Pancreas (tissue), 10 donors: Measurements from ENCODE around the gene GRIPAP1. TPM values are rescaled to one million over a fixed set of nuclear protein-coding genes. Genes with fewer than 3 reads are reported as not detected.

ENCODE experiments used
- ATAC-seq, 4 donors: fragments of 200-7000 bp; cut with Tn5 transposase; one replicate each; pipeline versions ENCODE4 v1.8.0 to v1.9.1; 2020; ENCODE audit warnings: mild to moderate bottlenecking in 4 of 4, moderate library complexity in 4 of 4
- DNase-seq, 6 donors: peaks; one replicate each; pipeline ENCODE4 v3.0.0-alpha.2; 2020
- FAIRE-seq: peaks from 2 replicates; lab custom pipeline; 2012; peaks lifted over from hg19 to GRCh38; lab: Jason Lieb, UNC
- H3K27ac ChIP-seq, 4 donors: fragments of 200-600 bp; sonication (generic); 1 replicate in 3 of 4; 2 replicates in 1 of 4; pipeline versions ENCODE4 v1.5.0 to v1.8.0; 2020
- H3K27me3 ChIP-seq, 4 donors: fragments of 200-600 bp; one replicate each; pipeline ENCODE4 v1.8.0; 2021
- H3K36me3 ChIP-seq, 3 donors: fragments of 200-600 bp; sonication (generic) in 1 of 3; one replicate each; pipeline versions ENCODE4 v1.5.0 to v1.8.0; 2020 to 2021
- H3K4me1 ChIP-seq, 3 donors: fragments of 200-600 bp; one replicate each; pipeline ENCODE4 v1.8.0; 2021
- H3K4me3 ChIP-seq, 4 donors: fragments of 200-600 bp; sonication (generic) in 2 of 4; one replicate each; pipeline versions ENCODE4 v1.5.0 to v1.8.0; 2020 to 2021
- H3K9me3 ChIP-seq, 4 donors: fragments of 200-600 bp; one replicate each; pipeline ENCODE4 v1.8.0; 2021
- WGBS, 2 donors: extraction: QIAGEN DNeasy Blood & Tissue Kit; methylation state at CpG; one replicate each; pipeline ENCODE4 v1.1.7; 2013; 5-methylcytosine and 5-hydroxymethylcytosine counted together
- intact Hi-C, 3 donors: fragments of 100-400 bp; cut with DNase I; formaldehyde crosslinking; loops; one replicate each; pipeline versions ENCODE4 v1.11.1 to v1.14.2; 2022
- polyA plus RNA-seq, 2 donors: library from polyadenylated mRNA; stranded (reverse); fragments of 200-250 nt; gene quantifications; one replicate each; pipeline ENCODE4 v1.2.3, GENCODE V29; 2013
- total RNA-seq, 6 donors: library from RNA; stranded (reverse); fragmentation: NEBNext Ultra II Directional in 4 of 6; extraction: Animal tissue kit (Norgen Biotek cat#: 25700) in 4 of 6; gene quantifications; one replicate each; pipeline versions ENCODE4 v1.2.1 to v1.2.4, GENCODE V29; 2021 to 2023
- TF ChIP-seq, protein P1 (sequence below), 4 donors: fragments of 200-600 bp; sonication (generic) in 3 of 4; IDR thresholded peaks; one replicate each; pipeline versions ENCODE4 v1.5.0 to v1.8.0; 2021; ENCODE audit warnings: antibody characterized with exemption in 4 of 4
- donor health status: healthy with polysubstance abuse.
- donor health status: DM: no; HTN: no; CAD: no; lungs with moderate emphysema.
- donor health status: DM: no; HTN: no; CAD: no.
- donor health status: control.
- donor health status: control.
- donor health status: Bipolar disorder and iron deficiency.
- donor health status: DM: yes; HTN: yes; CAD: no.
- donor health status: DM: no; HTN: no; CAD: no.
- donor health status: DM: no; HTN: no; CAD: no.
- donor health status: DM: yes; HTN: yes; CAD: no.

GRIPAP1 gene
- total and polyA plus RNA-seq, 8 donors, result 12.5 to 32.7 (median 18.4) TPM

DNA sequence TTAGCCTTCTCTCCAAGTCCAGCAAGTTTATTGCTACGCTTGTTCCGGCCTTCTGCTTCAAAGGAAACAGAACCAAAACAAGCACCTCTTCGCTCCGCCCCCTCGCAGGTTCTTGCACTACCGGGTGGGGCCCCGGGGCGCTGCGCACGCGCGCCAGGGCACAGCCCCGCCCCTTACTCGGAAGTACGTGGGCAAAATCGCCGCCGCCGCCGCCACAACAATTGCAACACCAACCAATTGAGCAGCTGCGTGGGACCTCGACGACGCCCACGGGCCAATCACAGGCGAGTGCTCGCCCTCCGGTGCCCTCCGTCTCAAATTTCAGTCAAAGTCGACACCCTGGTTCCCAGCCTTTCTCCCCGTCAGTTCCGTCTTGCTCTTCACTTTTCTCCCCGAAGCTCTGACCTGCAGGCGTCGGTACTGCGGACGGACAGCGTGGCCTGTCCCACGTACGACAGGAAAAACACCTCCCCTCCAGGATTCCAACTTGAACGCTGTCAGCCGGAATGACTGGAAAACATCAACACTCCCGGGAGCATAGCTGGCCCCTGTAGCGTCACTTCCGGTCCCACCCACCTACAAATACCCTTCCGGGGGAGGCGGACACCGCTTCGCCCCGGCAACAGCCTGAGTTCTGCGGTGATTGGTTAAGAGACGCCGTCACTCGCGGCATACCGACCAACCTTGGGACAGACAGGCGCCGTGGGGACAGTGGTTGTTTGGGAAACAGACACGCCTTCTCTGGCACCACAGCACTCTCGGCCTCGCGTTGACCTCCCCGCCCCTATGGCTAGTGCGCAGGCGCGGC, 44.0 kb downstream of the GRIPAP1 start:
- H3K4me1 ChIP-seq, result peaks cover 0 to 4% (median 0%) of the 10 kb centered on the region in 3 donors
- peak overlapping the region; percentile 28 to 60 (median 50) for H3K4me3 ChIP-seq
- intact Hi-C loops, result no loop called here
- TF ChIP-seq, protein P1, sequence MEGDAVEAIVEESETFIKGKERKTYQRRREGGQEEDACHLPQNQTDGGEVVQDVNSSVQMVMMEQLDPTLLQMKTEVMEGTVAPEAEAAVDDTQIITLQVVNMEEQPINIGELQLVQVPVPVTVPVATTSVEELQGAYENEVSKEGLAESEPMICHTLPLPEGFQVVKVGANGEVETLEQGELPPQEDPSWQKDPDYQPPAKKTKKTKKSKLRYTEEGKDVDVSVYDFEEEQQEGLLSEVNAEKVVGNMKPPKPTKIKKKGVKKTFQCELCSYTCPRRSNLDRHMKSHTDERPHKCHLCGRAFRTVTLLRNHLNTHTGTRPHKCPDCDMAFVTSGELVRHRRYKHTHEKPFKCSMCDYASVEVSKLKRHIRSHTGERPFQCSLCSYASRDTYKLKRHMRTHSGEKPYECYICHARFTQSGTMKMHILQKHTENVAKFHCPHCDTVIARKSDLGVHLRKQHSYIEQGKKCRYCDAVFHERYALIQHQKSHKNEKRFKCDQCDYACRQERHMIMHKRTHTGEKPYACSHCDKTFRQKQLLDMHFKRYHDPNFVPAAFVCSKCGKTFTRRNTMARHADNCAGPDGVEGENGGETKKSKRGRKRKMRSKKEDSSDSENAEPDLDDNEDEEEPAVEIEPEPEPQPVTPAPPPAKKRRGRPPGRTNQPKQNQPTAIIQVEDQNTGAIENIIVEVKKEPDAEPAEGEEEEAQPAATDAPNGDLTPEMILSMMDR (IDR thresholded peaks at IDR 0.05), result no peak
- H3K27ac ChIP-seq, result peak overlapping the region; percentile 90 to 97 (median 92)
- FAIRE-seq (peak; percentile 96), DNase-seq (peak; percentile 91 to 98 (median 96)), ATAC-seq (peak; percentile 87 to 96 (median 92))
- no peaks in the 10 kb centered on the region for H3K9me3 ChIP-seq
- no peaks in the 10 kb centered on the region for H3K27me3 ChIP-seq
- WGBS, 2 donors, result 0 to 35% methylated on average over 66 of the region's 66 CpGs
- H3K36me3 ChIP-seq, result no peaks in the 10 kb centered on the region

GRCh38 chrX:48957477-48957826, 44.6 kb downstream of the GRIPAP1 start, which contains the start of gene OTUD5:
TSS of gene OTUD5 (minus strand) at chrX:48957607. CDS start at chrX:48957570, 37 bp downstream.
- H3K27ac ChIP-seq, result peak within 1 kb of the TSS; percentile 90 to 97 (median 92)
- intact Hi-C loops, result no loop called here
- peaks cover 0 to 4% (median 0%) of the 10 kb centered on the region in 3 donors for H3K4me1 ChIP-seq
- H3K27me3 ChIP-seq, result no peaks in the 10 kb centered on the region
- DNase-seq (peak in 4 of 6 donors; percentile 65 to 85 (median 72)), FAIRE-seq (no peak), ATAC-seq (peak; percentile 1 to 17 (median 12))
- 1 to 37% methylated on average over 37 to 52 of the region's 53 CpGs for WGBS, 2 donors
- H3K4me3 ChIP-seq, result peak within 1 kb of the TSS; percentile 28 to 60 (median 50)
- TF ChIP-seq, protein P1 (IDR thresholded peaks at IDR 0.05), result no peak
- no peaks in the 10 kb centered on the region for H3K36me3 ChIP-seq
- no peaks in the 10 kb centered on the region for H3K9me3 ChIP-seq

DNA sequence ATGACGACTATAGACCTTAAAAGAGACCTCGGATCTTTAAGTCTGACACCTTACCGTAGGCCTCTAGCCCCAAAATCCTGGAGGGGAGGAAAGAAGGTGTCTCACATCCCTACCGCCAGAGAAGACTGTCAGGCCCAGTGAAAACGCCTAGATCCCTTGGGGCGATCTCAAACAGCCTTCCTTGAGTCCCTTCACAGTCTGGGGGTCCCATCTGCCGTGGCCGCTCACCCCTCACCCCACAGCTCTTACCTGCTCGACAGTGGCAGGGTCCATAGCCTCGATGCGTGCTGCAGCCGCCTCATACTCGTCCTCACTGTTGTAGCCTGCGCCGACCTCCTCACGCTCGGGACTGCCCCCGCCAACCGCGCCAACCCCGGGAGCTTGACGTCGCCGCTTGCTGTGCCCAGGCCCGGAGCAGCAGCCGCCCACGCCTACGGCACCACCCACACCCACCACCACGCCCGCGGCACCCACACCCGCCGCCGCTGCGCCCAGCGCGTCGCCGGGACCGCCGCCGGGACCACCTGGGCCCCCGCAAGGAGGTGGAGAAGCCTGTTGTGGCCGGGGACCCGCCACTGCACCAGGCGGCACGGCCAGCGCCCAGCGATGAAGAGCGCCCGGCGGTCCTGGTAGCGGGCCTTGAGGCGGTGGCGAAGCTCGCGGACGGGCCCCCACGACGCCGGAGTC, 45.2 kb downstream of the GRIPAP1 start:
- Histone ChIP-seq H3K27me3 (no peaks in the 10 kb centered on the region), H3K36me3 (no peaks in the 10 kb centered on the region), H3K27ac (peak overlapping the region; percentile 32 to 97 (median 64)), H3K4me1 (peaks cover 0 to 4% (median 0%) of the 10 kb centered on the region in 3 donors), H3K4me3 (peak overlapping the region; percentile 24 to 60 (median 50)), H3K9me3 (no peaks in the 10 kb centered on the region)
- DNase-seq (peak in 5 of 6 donors; percentile 14 to 82 (median 35)), ATAC-seq (no peak), FAIRE-seq (no peak)
- WGBS, 2 donors, result 1 to 31% methylated on average over 38 to 61 of the region's 61 CpGs
- TF ChIP-seq, protein P1 (IDR thresholded peaks at IDR 0.05), result no peak
- intact Hi-C loops, result no loop called here

- TF ChIP-seq, protein P1 (IDR thresholded peaks at IDR 0.05), result no peak
- Histone ChIP-seq H3K27ac (no peak overlapping the region), H3K4me1 (no peaks in the 10 kb centered on the region), H3K4me3 (no peak overlapping the region), H3K9me3 (no peaks in the 10 kb centered on the region), H3K27me3 (no peaks in the 10 kb centered on the region), H3K36me3 (no peaks in the 10 kb centered on the region)
- DNase-seq, result no peak
- 86 to 100% methylated on average over 1 of the region's 1 CpG for WGBS, 2 donors
- no peak for FAIRE-seq
- intact Hi-C loops, result no loop called here
- no peak for ATAC-seq
These were observed 53.5 kb downstream of the GRIPAP1 start for GRCh38 chrX:48948589-48948988.
